ENCODE data around the gene ZFR2. TPM values are rescaled to one million over a fixed set of nuclear protein-coding genes. Genes with fewer than 3 reads are reported as not detected.

Gene ZFR2
- polyA plus RNA-seq, 3 donors = not detected

- peaks cover 8 to 12% of the 10 kb centered on the region in 2 donors for H3K4me1 ChIP-seq (ENCODE audit: control insufficient read depth in 1 of 2, insufficient read depth in 2 of 2, low read length in 2 of 2)
- TF ChIP-seq CTCF (IDR thresholded peaks at IDR 0.05) = no peak
- no peak overlapping the region for H3K4me2 ChIP-seq (replicated peaks; ENCODE audit: extremely low read depth, low read length, poor library complexity, severe bottlenecking)
- intact Hi-C loops (cut with micrococcal nuclease) = no loop called here
- H3K36me3 Mint-ChIP-seq = peaks cover 0 to 2% of the 10 kb centered on the region in 2 donors
- H3K36me3 ChIP-seq (replicated peaks in 1 of 2; ENCODE audit: control insufficient read depth in 1 of 2, insufficient read depth in 2 of 2, low read length in 2 of 2) = no peaks in the 10 kb centered on the region
- peaks cover 7% of the 10 kb centered on the region for H3K4me1 Mint-ChIP-seq
- H3K9ac ChIP-seq (ENCODE audit: insufficient read depth, low read length, poor library complexity, severe bottlenecking) = no peak overlapping the region
- H3K4me3 Mint-ChIP-seq = no peak overlapping the region
- 94% methylated on average over 12 of the region's 13 CpGs for WGBS (ENCODE audit: insufficient coverage)
- no peak overlapping the region for H3K4me3 ChIP-seq (replicated peaks in 1 of 3; ENCODE audit: low read depth in 2 of 3, low read length in 3 of 3)
- no peaks in the 10 kb centered on the region for H3K79me2 ChIP-seq (ENCODE audit: insufficient read depth, low read length)
- peaks cover 10 to 31% of the 10 kb centered on the region in 2 donors for H3K27me3 ChIP-seq (ENCODE audit: control insufficient read depth in 2 of 2, insufficient read depth in 2 of 2, low read length in 2 of 2)
- no peak overlapping the region for H3K27ac ChIP-seq (ENCODE audit: low read depth in 1 of 2, low read length in 2 of 2)
- H3K9me3 ChIP-seq (replicated peaks in 1 of 2; ENCODE audit: control insufficient read depth in 1 of 2, insufficient read depth in 1 of 2, low read length in 2 of 2) = peaks cover 7 to 9% of the 10 kb centered on the region in 2 donors
- H3K27me3 Mint-ChIP-seq (ENCODE audit: low read depth in 3 of 3) = peaks cover 37 to 44% (median 42%) of the 10 kb centered on the region in 3 donors
- no peak for DNase-seq
- no peak overlapping the region for H2AFZ ChIP-seq (ENCODE audit: insufficient read depth, low read depth, low read length, poor library complexity, severe bottlenecking)
- no peak overlapping the region for H3K27ac Mint-ChIP-seq
- H4K20me1 ChIP-seq (ENCODE audit: insufficient read depth, low read length) = no peaks in the 10 kb centered on the region
- peaks cover 0 to 10% (median 5%) of the 10 kb centered on the region in 7 donors for H3K9me3 Mint-ChIP-seq
Observed at GRCh38 chr19:3804429-3804828, 64.4 kb downstream of the ZFR2 start.

- H3K36me3 Mint-ChIP-seq = peaks cover 0 to 2% of the 10 kb centered on the region in 2 donors
- Histone ChIP-seq H3K36me3 (replicated peaks in 1 of 2; ENCODE audit: control insufficient read depth in 1 of 2, insufficient read depth in 2 of 2, low read length in 2 of 2) (no peaks in the 10 kb centered on the region), H3K27ac (ENCODE audit: low read depth in 1 of 2, low read length in 2 of 2) (no peak overlapping the region), H3K79me2 (ENCODE audit: insufficient read depth, low read length) (no peaks in the 10 kb centered on the region), H3K4me3 (replicated peaks in 1 of 3; ENCODE audit: low read depth in 2 of 3, low read length in 3 of 3) (no peak overlapping the region), H3K27me3 (ENCODE audit: control insufficient read depth in 2 of 2, insufficient read depth in 2 of 2, low read length in 2 of 2) (peaks cover 10 to 33% of the 10 kb centered on the region in 2 donors), H2AFZ (ENCODE audit: insufficient read depth, low read depth, low read length, poor library complexity, severe bottlenecking) (no peak overlapping the region), H3K9me3 (replicated peaks in 1 of 2; ENCODE audit: control insufficient read depth in 1 of 2, insufficient read depth in 1 of 2, low read length in 2 of 2) (peaks cover 7 to 9% of the 10 kb centered on the region in 2 donors), H3K9ac (ENCODE audit: insufficient read depth, low read length, poor library complexity, severe bottlenecking) (no peak overlapping the region), H4K20me1 (ENCODE audit: insufficient read depth, low read length) (no peaks in the 10 kb centered on the region), H3K4me1 (ENCODE audit: control insufficient read depth in 1 of 2, insufficient read depth in 2 of 2, low read length in 2 of 2) (peaks cover 8 to 12% of the 10 kb centered on the region in 2 donors), H3K4me2 (replicated peaks; ENCODE audit: extremely low read depth, low read length, poor library complexity, severe bottlenecking) (no peak overlapping the region)
- H3K4me3 Mint-ChIP-seq = no peak overlapping the region
- intact Hi-C loops (cut with micrococcal nuclease) = no loop called here
- H3K9me3 Mint-ChIP-seq = peaks cover 0 to 10% (median 5%) of the 10 kb centered on the region in 7 donors
- H3K27ac Mint-ChIP-seq = no peak overlapping the region
- peaks cover 40 to 48% (median 45%) of the 10 kb centered on the region in 3 donors for H3K27me3 Mint-ChIP-seq (ENCODE audit: low read depth in 3 of 3)
- no peak for TF ChIP-seq CTCF (IDR thresholded peaks at IDR 0.05)
- 93% methylated on average over 5 of the region's 10 CpGs for WGBS (ENCODE audit: insufficient coverage)
- peaks cover 7% of the 10 kb centered on the region for H3K4me1 Mint-ChIP-seq
- no peak for DNase-seq
Observed at GRCh38 chr19:3803986-3804385, 64.9 kb downstream of the ZFR2 start.
